Measurements from ENCODE around the gene HECTD3.
A peak's percentile ranks its signal among the peaks of the same experiment; 100 is the strongest.

HECTD3 gene

DNA sequence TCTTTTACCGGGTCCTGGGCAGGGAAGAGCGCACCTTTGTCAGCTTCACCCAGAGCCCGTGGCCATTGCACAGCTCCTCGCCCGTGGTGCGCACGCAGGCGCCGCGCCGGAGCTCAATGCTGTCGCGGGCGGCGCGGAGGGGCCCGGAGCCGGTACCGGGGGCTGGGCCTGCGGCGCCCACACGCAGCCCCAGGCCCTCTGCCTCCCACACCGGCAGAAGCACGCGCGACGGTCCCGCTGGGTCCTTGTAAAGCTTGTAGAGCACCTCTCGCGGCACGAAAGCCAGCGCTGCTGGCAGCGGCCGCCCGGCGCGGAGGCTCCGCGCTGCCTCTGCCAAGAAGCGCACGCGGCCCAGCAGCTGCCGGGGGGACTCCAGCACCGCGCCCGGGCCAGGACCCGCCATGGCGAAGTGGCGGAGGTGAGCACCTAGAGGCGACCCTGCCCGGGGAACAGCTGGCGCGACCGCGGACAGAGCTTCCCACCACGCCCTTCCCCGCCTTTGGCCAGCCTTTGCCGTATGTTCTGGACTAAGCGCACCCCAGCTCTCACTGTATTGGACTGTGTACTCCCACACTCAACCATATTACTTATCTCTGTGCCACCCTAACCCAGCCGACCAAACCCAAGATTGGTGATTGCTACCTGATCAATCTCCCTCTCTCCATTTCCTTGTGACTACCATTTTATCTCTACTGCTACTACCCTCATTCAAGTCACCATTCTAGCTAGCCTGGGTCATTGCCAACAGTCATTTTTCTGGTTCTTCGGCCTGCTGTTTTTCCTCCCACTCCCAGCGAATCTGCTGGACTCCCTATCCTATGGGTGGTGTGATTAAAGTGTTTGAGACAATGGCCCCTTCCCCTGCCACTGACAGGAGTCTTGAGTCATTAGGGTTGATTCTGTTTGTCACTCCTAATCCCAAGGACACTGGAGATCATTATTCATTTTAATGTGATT is at the start of gene HECTD3:
TSS of gene HECTD3 (minus strand) at position 470 of the 957 bp plus-strand sequence. CDS start at position 403, 67 bp downstream.
- DNase-seq = peak in 1 of 2 experiments; percentile 46

DNA sequence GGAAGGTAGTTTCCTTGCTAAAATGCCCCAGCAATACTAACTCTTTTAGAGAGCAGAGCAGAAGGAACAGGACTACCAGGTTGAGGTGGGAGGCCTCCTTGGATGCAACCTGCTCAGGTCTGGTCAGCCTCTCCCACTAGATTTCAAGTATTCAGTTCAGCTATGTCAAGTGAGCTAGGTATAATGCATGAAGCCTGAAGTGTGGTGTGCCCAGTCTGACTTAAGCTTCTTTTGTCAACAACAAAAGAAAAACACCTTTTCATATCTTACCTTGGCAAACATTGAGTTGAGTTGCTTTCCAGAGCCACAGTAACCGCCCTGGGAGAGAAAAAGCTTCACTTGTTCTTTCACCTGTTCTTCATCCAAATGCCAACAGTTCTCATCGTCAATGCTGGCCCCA is 48.7 kb upstream of the HECTD3 start:
- no peak for DNase-seq

GRCh38 chr1:45057542-45057941 is 46.4 kb upstream of the HECTD3 start:
- no peak for DNase-seq

- DNase-seq = no peak
Observed at GRCh38 chr1:45051005-45051772, 40.1 kb upstream of the HECTD3 start.

- no peak for DNase-seq
Observed at GRCh38 chr1:45047032-45047431, 35.9 kb upstream of the HECTD3 start.

DNA sequence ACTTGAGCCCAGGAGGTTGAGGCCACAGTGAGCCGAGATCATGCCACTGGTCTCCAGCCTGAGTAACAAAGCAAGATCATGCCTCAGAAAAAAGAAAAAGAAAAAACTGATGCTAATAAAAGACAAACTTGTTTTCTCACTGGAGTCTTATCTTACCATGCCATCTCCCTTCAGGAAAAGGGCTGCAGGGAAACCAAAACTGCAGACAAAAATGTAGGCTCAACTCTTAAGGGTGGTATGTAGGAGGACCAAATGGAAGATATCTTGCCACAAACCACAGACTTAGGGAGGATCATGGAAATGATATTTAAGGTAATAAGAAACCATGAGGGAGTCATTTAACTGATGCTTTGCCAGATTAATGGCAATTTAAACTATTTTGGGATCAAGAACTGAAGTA is 33.8 kb upstream of the HECTD3 start:
- no peak for DNase-seq

- no peak for DNase-seq
Observed at GRCh38 chr1:45043094-45043493, 32.0 kb upstream of the HECTD3 start.

GRCh38 chr1:45040297-45040696 is 29.2 kb upstream of the HECTD3 start:
- no peak for DNase-seq

DNA sequence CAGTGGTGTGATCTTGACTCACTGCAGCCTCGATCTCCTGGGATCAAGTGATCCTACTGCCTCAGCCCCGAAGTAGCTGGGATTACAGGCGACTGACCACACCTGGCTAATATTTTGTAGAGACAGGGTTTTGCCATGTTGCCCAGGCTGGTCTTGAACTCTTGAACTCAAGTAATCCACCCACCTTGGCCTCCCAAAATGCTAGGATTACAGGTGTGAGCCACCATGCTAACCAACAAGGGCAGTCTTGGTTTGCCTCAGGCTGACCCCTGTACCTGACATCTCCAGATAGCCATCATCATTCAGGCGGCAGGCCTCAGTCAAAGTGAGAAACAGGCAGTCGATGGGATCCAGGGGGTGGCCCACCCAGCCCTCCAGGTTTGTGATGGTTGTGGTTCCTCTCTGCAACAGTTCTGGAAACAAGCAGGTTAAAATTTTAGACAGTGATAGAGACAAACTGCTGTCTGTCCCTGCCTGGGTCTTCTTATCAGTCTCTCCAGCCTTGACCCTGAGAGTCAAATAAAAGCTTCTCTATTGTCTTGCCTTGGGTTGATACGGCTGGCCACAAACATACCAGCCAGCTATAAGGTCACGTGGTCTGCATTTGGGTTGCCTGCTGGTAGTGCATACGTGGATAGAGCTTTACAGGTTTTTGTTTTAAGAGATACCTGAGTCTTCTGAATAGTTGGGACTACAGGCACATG is 27.7 kb upstream of the HECTD3 start:
- no peak for DNase-seq

- DNase-seq = no peak
Observed at GRCh38 chr1:45038240-45038639, 27.1 kb upstream of the HECTD3 start.

GRCh38 chr1:45037456-45037855 is 26.3 kb upstream of the HECTD3 start:
- no peak for DNase-seq

DNA sequence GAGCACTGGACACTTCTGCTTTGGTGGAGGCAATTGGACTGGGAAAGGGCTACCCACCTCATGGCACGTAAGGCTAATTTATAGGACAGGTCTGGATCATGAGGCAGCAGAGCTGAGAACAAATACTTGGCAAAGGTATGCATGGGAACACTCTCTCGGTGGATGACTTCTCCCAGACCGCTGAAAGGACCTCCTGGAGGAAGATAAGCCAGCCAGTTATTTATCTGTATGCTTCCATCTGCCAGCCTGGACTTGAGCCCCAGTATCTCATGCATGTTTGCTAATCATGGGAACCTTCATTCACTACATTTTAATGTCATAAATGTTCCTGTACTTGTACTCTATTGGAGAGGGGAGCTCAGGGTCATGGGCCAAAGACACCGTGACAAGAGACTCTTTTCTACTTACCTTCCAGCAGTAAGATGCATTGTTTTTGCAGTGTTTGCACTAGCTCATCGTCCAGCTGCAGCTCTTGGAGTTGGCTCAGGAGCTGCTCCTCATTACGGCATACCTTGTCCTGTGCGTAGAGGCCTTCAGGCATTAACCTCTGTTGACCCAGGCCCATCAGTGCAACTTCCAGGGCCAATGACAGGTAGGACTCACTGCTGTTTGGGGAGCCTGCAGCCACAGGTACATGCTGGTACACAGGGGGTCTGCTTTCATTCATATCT is 24.6 kb upstream of the HECTD3 start:
- DNase-seq = peak; percentile 24 to 55

GRCh38 chr1:45033356-45033755 is 22.2 kb upstream of the HECTD3 start:
- no peak for DNase-seq

DNA sequence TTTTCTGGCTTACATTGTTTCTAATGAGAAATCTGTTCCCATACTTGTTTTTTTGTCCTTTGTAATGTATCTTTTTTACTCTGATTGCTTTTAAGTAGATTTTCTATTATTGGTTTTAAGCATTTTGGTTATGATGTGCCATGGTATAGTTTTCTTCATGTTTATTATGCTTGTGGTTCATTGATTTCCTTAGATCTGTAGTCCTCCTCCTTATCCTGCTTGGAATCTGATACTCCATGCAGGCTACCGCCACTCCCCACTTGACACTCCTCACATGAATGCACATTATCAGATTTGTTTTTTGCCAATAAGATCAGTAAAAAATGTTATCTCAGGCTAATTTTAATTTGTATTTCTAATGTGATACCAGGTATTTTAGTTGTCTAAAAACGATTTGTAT is 21.7 kb upstream of the HECTD3 start:
- DNase-seq = no peak

DNA sequence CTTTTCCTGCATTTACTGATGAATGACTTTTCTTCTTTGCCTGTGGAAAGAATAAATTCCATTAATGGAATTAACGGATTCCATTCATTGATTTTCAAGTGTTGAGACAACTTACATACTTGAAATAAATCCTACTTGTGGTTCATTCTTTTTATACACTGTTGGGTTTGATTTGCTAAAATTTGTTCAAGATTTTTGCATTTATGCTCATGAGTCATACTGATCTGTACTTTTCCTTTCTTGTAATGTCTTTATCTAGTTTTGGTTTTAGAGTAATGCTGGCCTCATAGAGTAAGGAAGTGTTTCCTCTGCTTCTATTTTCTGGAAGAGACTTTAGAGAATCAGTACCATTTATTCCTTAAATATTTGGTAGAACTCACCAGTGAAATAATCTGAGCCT is 15.3 kb upstream of the HECTD3 start:
- no peak for DNase-seq

- no peak for DNase-seq
Observed at GRCh38 chr1:45023663-45024062, 12.5 kb upstream of the HECTD3 start.

DNA sequence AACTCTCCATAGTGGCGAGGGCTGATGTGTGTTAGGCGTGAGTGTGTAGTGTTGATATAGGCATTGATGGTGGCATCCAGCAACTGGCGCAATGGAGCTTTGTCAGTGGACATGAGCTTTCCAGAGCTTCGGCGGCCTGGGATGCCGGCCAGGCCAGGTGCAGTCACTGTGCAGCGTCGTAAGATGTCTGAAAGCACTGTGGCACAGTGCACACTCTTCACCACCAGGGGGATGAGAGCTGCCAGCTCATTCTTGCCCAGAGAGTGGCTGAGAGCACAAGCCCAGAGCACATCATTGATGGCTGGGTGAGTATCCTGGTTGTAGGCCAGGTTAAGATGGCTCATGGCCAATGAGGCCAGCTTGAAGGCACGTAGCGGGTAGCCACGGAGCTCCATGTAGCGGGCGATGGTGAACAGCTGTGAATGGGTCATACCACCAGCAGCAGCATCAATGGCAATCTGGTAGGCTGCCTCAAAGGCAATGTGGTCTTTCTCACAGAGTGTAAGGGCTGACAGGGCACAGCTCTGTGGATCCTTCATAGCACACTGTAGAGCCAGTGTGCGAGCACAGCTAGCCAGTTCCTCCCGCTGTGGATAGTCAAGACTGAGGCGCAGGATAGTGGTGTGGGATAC is 7.6 kb upstream of the HECTD3 start:
- DNase-seq = peak; percentile 18 to 84

DNA sequence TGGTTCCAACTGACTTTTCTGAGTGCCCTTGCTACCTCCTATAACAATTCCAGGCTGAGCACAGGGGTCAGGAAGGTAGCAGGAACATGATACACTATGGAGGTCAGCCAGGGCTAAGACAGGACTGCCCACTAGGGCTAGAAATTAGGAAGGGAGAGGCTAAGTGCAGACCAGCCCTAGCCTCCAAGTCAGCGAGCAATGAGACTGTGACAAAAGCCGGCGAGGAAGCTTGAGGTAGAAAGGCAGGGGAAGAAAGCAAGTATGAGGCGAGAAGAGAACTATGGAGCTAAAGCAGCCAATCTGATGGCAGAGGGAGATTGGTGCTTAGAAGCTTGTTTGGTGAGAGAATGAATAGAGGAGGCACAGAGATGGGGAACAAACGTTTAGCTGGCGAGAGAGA is 5.6 kb upstream of the HECTD3 start:
- no peak for DNase-seq

DNA sequence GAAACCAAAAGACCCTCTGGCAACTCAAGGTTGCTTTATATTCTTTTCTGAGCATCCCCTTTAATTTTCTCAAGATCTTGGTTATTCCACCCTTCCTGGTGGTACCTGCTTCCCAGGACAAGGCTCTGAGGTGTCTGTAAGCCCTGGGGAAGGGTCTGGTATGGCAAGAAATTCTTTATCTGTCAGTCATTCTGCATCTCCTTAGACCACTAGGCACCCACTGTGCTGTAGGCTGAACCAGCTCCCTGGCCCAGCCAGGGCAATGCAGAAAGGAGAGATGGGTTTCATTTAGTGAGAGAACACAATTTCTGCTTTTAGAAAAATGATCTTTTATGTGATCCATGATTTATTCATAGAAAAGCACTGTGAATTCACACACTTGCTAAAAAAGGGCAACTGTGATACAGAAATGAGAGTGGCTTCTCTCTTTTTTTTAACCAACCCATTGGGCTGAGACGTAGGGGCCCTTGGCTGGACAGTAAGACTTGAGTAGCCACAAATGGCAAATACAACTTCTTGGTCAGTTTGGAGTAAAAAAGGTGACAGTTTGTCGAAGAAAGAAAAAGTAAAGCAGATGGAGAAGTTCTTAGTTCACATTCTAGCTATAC is 5.1 kb upstream of the HECTD3 start:
- no peak for DNase-seq

DNA sequence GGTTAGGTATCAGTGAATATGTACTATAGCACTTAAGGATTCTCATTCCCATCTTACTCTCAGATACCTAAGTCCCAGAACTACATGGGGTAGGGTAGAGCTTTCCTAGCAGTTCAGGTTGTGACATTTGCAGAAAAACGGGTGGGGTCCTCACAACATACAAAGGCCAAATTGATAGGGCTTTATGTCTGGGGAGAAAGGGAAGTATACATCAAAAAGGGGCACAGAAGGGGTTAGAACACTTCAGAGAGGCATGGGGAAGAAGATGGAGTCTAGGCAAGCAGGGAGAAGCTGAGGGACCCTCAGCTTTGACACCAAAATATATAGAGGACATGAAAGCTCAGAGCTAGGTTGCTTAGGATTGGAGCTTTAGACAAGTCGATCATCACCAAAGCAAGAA is 4.6 kb upstream of the HECTD3 start:
- DNase-seq = no peak

- DNase-seq = peak; percentile 48 to 83
Observed at GRCh38 chr1:45014321-45015028, 3.4 kb upstream of the HECTD3 start.

All from cerebellar nuclear complex (tissue), 1 donor.